Endothelial cell of umbilical vein (primary cell): ENCODE measurements around the gene MLH1.

ENCODE experiments used
- CTCF ChIP-seq, 2 donors: IDR thresholded peaks; 1 replicate in 1 of 2; 2 replicates in 1 of 2; pipeline ENCODE4 v1.5.1; 2011; ENCODE audit warnings: low read length in 2 of 2, mild to moderate bottlenecking in 2 of 2, moderate library complexity in 2 of 2, control low read depth in 1 of 2, inconsistent platforms in 1 of 2, low read depth in 1 of 2; ENCODE audit not compliant: insufficient read depth in 1 of 2; ENCODE audit errors: extremely low read depth in 1 of 2
- EZH2 ChIP-seq: IDR thresholded peaks from 2 replicates; pipeline ENCODE4 v1.6.1; 2012; ENCODE audit warnings: borderline replicate concordance, low read depth, mild to moderate bottlenecking, moderate library complexity, low read length, inconsistent platforms; ENCODE audit not compliant: severe bottlenecking
- GATA2 ChIP-seq: IDR thresholded peaks from 2 replicates; pipeline ENCODE4 v1.7.0; 2011; ENCODE audit warnings: low read depth, mild to moderate bottlenecking, moderate library complexity, mixed read lengths, low read length; ENCODE audit not compliant: insufficient read length, insufficient read depth
- JUN ChIP-seq: IDR thresholded peaks from 2 replicates; pipeline ENCODE4 v1.6.1; 2011; ENCODE audit warnings: borderline replicate concordance, low read depth; ENCODE audit not compliant: insufficient read length, insufficient read depth
- MAX ChIP-seq: IDR thresholded peaks from 2 replicates; pipeline ENCODE4 v1.6.1; 2011; ENCODE audit not compliant: insufficient read depth, insufficient read length
- POLR2A ChIP-seq: IDR thresholded peaks from 2 replicates; pipeline ENCODE4 v1.6.1; 2012; ENCODE audit warnings: low read depth, mild to moderate bottlenecking, control low read depth, low read length
- POLR2AphosphoS5 ChIP-seq: IDR thresholded peaks from 2 replicates; pipeline ENCODE4 v1.6.1; 2012; ENCODE audit warnings: low read depth, mild to moderate bottlenecking, control low read depth, low read length, moderate library complexity; ENCODE audit not compliant: insufficient read depth

- TF ChIP-seq CTCF (IDR thresholded peaks at IDR 0.05; ENCODE audit: extremely low read depth in 1 of 2, insufficient read depth in 1 of 2, low read depth in 1 of 2, low read length in 2 of 2): no peak
- TF ChIP-seq MAX: no peak
- no peak for TF ChIP-seq POLR2A
- TF ChIP-seq JUN: no peak
- TF ChIP-seq EZH2: no peak
- TF ChIP-seq POLR2AphosphoS5: no peak
- TF ChIP-seq GATA2: no peak
Observed at GRCh38 chr3:36972163-36972562, 21.2 kb upstream of the MLH1 start.
